IMR-90 (cell line): Measurements from ENCODE around the gene NANOGP8.

Experiments
- CTCF ChIP-seq: conservative IDR thresholded peaks from 2 replicates; pipeline ENCODE4 v1.5.1; 2012; ENCODE audit warnings: mild to moderate bottlenecking, low read depth, low read length, improper control_type of control experiment
- MAFK ChIP-seq: IDR thresholded peaks from 2 replicates; pipeline ENCODE4 v1.6.1; 2012; ENCODE audit warnings: low read depth, low read length, improper control_type of control experiment
- POLR2A ChIP-seq: IDR thresholded peaks from 2 replicates; pipeline ENCODE4 v1.6.1; 2012; ENCODE audit warnings: mild to moderate bottlenecking, low read depth, low read length
- SMC3 ChIP-seq: fragments of 150-350 bp; IDR thresholded peaks from 2 replicates; pipeline ENCODE4 v1.6.1; 2016; ENCODE audit warnings: low read depth, mild to moderate bottlenecking, antibody characterized with exemption, low read length, moderate library complexity

GRCh38 chr15:35095941-35096340 is 10.8 kb upstream of the NANOGP8 start:
- TF ChIP-seq CTCF (no peak), POLR2A (no peak), SMC3 (no peak), MAFK (no peak)
